HG03095 (cell line): ENCODE results near the gene TSPAN10.

Experiments used
- ATAC-seq: cut with Tn5 transposase; IDR thresholded peaks from one replicate; pipeline ENCODE4 v1.9.1; 2021; ENCODE audit warnings: moderate library complexity; ENCODE audit not compliant: unreplicated experiment

TSPAN10 gene

GRCh38 chr17:81631482-81631881 lies 5.5 kb upstream of the TSPAN10 start:
- no peak for ATAC-seq

GRCh38 chr17:81635431-81635830 lies 1.6 kb upstream of the TSPAN10 start:
- no peak for ATAC-seq

DNA sequence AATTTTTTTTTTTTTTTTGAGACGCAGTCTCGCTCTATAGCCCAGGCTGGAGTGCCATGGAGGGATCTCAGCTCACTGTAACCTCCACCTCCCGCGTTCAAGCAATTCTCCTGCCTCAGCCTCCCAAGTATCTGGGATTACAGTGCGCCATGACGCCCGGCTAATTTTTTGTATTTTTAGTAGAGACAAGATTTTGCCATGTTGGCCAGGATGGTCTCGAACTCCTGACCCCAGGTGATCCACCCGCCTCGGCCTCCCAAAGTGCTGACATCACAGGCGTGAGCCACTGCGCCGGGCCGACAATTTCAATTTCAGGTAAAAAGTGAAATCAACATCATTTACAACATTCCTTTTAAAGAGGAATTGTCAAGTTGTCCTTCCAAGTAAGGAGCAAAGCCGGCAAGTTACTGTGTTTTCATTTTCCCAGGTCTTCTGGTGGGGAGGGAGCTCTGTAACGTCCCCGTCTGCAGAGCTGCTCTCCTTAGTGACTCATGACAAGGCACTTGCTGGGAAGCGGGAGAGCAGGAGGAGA lies 957 bp upstream of the TSPAN10 start:
- ATAC-seq, result peak; percentile 12

DNA sequence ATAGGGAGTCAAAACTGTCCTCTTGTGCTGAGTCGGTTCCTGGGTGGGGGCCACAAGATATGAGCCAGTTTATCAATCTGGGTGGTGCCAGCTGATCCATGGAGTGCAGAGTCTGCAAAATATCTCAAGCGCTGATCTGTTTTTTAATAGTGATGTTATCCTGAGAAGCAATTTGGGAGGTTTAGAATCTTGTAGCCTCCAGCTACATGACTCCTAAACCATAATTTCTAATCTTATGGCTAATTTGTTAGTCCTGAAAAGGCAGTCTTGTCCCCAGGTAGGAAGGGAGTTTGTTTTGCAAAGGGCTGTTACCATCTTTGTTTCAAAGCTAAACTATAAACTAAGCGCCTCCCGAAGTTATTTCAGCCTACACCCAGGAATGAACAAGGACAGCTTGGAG lies 1.7 kb downstream of the TSPAN10 start:
- ATAC-seq, result no peak

DNA sequence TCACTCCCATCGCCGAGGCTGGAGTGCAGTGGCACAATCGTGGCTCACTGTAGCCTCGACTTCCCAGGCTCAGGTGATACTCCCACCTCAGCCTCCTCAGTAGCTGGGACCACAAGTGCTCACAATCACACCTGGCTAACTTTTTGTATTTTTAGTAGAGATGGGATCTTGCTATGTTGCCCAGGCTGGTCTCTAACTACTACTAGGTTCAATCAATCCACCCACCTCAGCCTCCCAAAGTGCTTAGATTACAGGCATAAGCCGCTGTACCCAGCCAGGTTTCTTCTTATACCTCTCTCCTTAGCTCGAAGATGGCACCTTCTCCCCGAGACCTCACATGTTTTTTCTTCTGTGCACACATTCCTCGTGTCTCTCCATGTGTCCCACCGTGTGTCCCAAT lies 3.0 kb downstream of the TSPAN10 start:
- ATAC-seq, result no peak

DNA sequence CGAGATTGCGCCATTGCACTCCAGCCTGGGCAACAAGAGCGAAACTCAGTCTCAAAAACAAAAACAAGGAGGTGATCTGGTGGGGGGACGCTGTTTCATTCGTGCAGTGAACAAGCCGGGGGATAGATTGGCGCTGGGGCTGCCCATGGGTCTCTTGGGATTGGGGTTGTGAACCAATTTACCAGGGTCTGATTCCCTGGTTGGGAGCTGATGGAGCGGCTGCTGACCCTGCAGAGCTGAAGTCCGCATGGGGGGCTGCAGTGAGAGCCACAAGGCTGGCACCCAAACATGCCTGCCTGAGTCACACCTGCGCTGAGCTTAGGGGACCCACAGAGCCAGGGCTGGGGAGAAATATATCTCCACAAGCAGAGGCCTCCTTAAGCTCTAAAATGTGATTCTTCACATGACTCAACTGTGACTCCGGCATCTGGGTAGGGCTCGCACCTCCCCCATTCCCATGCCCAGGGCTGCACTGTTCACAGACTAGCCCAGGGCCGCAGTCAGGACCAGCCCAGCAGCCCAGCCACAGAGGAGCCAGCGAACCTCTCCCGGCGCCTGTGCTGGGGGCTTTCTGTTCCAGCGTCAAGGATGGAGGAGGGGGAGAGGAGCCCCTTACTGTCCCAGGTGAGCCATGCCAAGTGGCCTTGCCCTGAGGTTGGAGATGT lies 5.0 kb downstream of the TSPAN10 start:
- no peak for ATAC-seq

GRCh38 chr17:81644496-81644895 lies 7.5 kb downstream of the TSPAN10 start:
- ATAC-seq, result no peak

DNA sequence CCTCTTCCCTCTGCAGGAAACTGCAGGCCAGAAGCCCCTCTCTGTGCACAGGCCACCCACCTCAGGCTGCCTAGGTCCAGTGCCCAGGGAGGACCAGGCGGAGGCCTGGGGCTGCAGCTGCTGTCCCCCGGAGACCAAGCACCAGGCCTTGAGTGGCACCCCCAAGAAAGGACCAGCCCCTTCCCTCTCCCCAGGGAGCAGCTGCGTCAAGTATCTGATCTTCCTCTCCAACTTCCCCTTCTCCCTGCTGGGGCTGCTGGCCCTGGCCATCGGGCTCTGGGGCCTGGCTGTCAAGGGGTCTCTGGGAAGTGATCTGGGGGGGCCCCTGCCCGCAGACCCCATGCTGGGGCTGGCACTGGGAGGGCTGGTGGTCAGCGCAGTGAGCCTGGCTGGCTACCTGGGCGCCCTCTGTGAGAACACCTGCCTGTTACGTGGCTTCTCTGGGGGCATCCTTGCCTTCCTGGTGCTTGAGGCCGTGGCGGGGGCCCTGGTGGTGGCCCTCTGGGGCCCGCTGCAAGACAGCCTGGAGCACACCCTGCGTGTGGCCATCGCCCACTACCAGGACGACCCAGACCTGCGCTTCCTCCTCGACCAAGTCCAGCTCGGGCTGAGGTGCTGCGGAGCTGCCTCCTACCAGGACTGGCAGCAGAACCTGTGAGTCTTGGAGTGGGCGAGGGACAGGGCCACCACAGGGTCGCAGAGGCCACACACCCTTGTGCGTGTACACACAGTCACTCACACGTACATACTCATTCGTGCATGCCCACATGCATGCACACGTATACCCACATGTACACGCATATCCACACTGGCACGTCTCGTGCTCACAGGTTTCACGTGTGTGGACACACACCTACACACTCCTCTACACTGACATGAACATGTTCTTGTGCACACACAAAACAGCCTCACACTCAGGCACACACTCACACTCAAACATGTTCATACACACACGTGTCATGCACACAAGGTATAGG lies 8.3 kb downstream of the TSPAN10 start:
- ATAC-seq, result no peak

DNA sequence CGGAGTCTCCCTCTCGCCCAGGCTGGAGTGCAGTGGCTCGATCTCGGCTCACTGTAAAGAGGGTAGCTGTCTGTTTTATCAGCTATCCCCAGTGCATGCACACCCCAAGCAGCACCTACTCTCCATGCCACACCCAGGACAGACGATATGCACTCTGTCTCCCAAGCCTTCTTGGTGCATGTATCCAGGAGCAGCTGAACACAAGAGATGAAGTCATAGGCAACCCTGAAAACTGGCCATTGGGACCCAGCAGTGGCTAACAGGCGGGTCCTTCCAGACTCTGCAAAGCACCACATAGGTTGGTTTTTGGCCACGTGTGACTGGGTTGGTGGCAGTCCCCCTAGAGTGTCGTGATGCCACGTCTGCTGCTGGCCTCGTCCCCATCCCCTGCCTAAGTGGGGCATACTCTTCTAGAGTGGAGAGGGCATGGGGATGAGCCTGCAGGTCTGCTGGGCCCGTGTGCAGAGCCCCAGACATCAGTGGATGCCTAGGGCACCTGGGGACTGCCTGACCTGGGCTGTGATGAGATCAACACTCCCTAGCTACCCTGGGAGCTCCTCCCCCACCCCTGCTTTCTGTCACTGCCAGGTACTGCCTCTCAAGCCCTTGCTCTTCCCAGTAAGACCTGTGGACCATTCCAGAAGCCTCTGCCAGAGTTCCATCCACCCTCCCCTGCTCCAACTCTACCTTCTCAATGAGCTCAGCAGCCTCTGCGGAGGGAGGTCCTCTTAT lies 10.0 kb downstream of the TSPAN10 start:
- ATAC-seq, result no peak

- no peak for ATAC-seq
Measured at GRCh38 chr17:81647640-81648012, 10.6 kb downstream of the TSPAN10 start.

DNA sequence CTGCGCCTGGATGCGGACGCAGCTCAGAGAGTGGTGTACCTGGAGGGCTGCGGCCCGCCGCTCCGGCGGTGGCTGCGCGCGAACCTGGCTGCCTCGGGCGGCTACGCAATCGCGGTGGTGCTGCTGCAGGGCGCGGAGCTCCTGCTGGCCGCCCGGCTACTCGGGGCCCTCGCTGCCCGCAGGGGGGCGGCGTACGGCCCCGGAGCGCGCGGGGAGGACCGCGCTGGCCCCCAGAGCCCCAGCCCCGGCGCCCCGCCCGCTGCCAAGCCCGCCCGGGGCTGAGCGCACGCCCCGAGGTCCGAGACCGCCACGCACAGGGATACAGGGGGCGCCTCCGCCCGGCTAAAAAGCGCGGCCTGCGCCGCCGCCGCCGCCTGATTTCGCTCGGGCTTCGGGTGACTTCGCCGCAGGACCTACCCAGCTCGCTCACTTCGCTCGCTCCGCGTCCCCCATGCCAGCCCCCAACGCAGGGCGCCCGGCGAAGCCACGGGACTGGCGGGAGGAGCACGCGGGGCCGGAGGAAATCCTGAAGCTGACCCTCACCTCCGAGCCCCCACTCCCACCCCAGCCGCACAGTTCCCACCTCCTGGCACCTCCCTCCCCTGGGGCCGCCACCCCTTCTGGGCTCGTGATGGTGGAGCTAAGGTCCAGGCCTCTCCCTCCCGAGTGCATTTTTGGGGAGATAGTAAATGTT lies 11.2 kb downstream of the TSPAN10 start:
- ATAC-seq, result no peak

DNA sequence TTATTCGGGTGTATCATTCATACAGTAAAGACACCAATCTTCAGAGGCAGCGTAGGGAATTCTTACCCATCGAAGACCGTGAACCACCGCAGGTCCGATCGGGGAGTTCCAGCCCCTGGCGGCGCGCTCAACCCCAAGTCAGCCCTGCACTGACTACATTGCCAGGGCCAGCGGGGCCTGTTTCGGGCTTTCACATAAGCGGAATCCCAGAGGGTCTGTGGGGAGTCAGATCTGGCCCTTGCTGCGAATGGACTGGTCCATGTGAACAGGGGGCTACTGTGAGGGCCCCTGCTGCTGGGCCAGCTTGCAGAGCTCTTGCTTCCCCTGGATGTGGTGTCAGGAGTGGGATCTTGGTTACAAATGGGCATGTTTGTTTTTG lies 11.7 kb downstream of the TSPAN10 start:
- no peak for ATAC-seq

GRCh38 chr17:81650951-81651350 lies 14.0 kb downstream of the TSPAN10 start:
- no peak for ATAC-seq

DNA sequence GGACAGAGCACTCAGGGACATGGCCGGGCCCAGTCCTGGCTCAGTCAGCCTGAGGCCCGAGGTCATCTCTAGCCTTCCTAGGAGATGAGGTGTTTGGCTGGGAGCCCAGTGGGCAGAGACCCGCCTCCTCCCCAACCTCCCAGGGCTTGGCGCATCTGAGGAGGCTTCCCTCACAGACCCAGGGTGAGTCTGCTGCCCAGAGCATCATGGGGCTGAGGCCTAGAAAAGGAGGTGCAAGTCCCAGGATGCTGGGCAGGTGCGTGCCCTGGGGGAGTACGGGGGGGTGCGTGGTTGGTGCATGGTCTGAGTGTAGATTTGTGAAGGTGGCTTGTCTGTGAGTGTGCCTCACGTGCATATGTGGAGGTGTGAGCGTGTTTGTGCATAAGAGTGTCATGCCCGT lies 14.7 kb downstream of the TSPAN10 start:
- ATAC-seq, result no peak

- no peak for ATAC-seq
Measured at GRCh38 chr17:81652906-81653771, 16.1 kb downstream of the TSPAN10 start.

GRCh38 chr17:81655378-81656117 lies 18.6 kb downstream of the TSPAN10 start:
- no peak for ATAC-seq

GRCh38 chr17:81656118-81656743 lies 19.2 kb downstream of the TSPAN10 start, which contains the start of gene PDE6G:
Gene PDE6G, minus strand, starts transcription at chr17:81656542. Its CDS starts 3,237 bp downstream, at chr17:81653305.
- no peak for ATAC-seq

DNA sequence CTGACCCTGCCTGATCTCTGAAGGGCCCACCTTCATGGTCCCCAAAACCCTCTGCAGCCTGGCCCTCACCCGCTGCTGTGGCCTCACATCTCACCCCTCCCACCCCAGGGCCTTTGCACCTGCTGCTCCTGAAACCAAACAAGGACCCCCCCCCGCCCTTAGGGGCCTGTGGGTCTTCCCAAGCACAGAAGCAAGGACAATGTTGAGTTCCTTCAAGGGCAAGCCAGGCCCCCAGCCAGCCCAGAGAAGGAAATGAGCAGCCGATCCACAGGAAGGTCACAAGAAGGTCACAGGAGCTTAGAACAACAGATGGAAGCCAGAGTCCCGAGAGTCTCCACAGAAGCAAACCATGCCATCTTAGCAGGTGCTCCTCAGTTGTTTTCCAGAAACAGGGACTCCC lies 19.8 kb downstream of the TSPAN10 start:
- ATAC-seq, result no peak

GRCh38 chr17:81659038-81659437 lies 22.0 kb downstream of the TSPAN10 start:
- ATAC-seq, result no peak
